Activated CD8-positive, alpha-beta memory T cell treated with anti-CD3 and anti-CD28 coated beads, Interleukin-2, amount 50 U/mL, for 24 hours (primary cell): ENCODE data around the gene FBXO46.
"Not testable (repeated sequence)": the region's sequence is repeated elsewhere in the genome, so short reads cannot be mapped to it uniquely, and the experiment has no call there.

Experiments
- DNase-seq: peaks from one replicate; pipeline ENCODE4 v3.0.0-alpha.2; 2020; ENCODE audit errors: extremely low read depth

FBXO46 gene

GRCh38 chr19:45728683-45729082 is 2.0 kb downstream of the FBXO46 start:
- not testable (repeated sequence) for DNase-seq

- not testable (repeated sequence) for DNase-seq
Observed at GRCh38 chr19:45720065-45720464, 10.6 kb downstream of the FBXO46 start.

- DNase-seq: no peak
Observed at GRCh38 chr19:45717983-45718650, 12.6 kb downstream of the FBXO46 start.

- peak; percentile 89 for DNase-seq
Observed at GRCh38 chr19:45717131-45717982, 13.3 kb downstream of the FBXO46 start.

- DNase-seq: no peak
Observed at GRCh38 chr19:45716359-45717130, 14.2 kb downstream of the FBXO46 start.

- DNase-seq: no peak
Observed at GRCh38 chr19:45715139-45715538, 15.6 kb downstream of the FBXO46 start.

GRCh38 chr19:45713141-45713540 is 17.6 kb downstream of the FBXO46 start:
- DNase-seq: no peak

- no peak for DNase-seq
Observed at GRCh38 chr19:45712699-45713067, 18.0 kb downstream of the FBXO46 start.

GRCh38 chr19:45711851-45712698 is 18.6 kb downstream of the FBXO46 start:
- DNase-seq: no peak

- no peak for DNase-seq
Observed at GRCh38 chr19:45710356-45711130, 20.2 kb downstream of the FBXO46 start.

- DNase-seq: no peak
Observed at GRCh38 chr19:45705710-45706415, 24.8 kb downstream of the FBXO46 start.

- no peak for DNase-seq
Observed at GRCh38 chr19:45705115-45705514, 25.6 kb downstream of the FBXO46 start.

GRCh38 chr19:45701676-45702075 is 29.0 kb downstream of the FBXO46 start:
- no peak for DNase-seq

- peak; percentile 63 for DNase-seq
Observed at GRCh38 chr19:45693106-45693788, 37.4 kb downstream of the FBXO46 start.

GRCh38 chr19:45692187-45693105 is 38.2 kb downstream of the FBXO46 start, which contains the start of gene QPCTL:
Gene QPCTL, plus strand, starts transcription at chr19:45692666. Its CDS starts 38 bp downstream, at chr19:45692704.
- peak; percentile 93 for DNase-seq

- peak; percentile 87 for DNase-seq
Observed at GRCh38 chr19:45691516-45692186, 39.0 kb downstream of the FBXO46 start, which contains the start of gene SNRPD2. Gene SNRPD2, minus strand, starts transcription at chr19:45691953. Its CDS starts 65 bp downstream, at chr19:45691888.

GRCh38 chr19:45687599-45687998 is 43.1 kb downstream of the FBXO46 start:
- DNase-seq: no peak
